H9 (cell line): ENCODE data around the gene ASB10. TPM values are rescaled to one million over a fixed set of nuclear protein-coding genes. Genes with fewer than 3 reads are reported as not detected.

Experiments used
- DNase-seq: peaks from one replicate; pipeline ENCODE4 v3.0.0-alpha.2; 2017
- H2AFZ ChIP-seq: one replicate; pipeline ENCODE4 v1.6.1; 2013; ENCODE audit warnings: mild to moderate bottlenecking, low read length, control low read depth, moderate library complexity
- H2AK5ac ChIP-seq: 2 replicates; pipeline ENCODE4 v1.6.1; 2013; ENCODE audit warnings: low read length, control low read depth, mixed read lengths; ENCODE audit not compliant: insufficient read length
- H2BK120ac ChIP-seq: one replicate; pipeline ENCODE4 v1.6.1; 2013; ENCODE audit warnings: low read depth, mild to moderate bottlenecking, low read length, control low read depth, inconsistent platforms; ENCODE audit not compliant: poor library complexity, severe bottlenecking
- H2BK12ac ChIP-seq: 2 replicates; pipeline ENCODE4 v1.6.1; 2013; ENCODE audit warnings: low read length, control low read depth, mixed read lengths, low read depth; ENCODE audit not compliant: insufficient read length
- H2BK15ac ChIP-seq: 2 replicates; pipeline ENCODE4 v1.6.1; 2013; ENCODE audit warnings: low read depth, low read length, control low read depth
- H2BK20ac ChIP-seq: one replicate; pipeline ENCODE4 v1.6.1; 2013; ENCODE audit warnings: low read depth, mild to moderate bottlenecking, low read length, control low read depth, inconsistent platforms; ENCODE audit not compliant: poor library complexity, severe bottlenecking
- H2BK5ac ChIP-seq: 2 replicates; pipeline ENCODE4 v1.6.1; 2013; ENCODE audit warnings: low read length, control low read depth, mixed read lengths; ENCODE audit not compliant: insufficient read length
- H3K14ac ChIP-seq: 2 replicates; pipeline ENCODE4 v1.6.1; 2013; ENCODE audit warnings: low read length, control low read depth; ENCODE audit not compliant: insufficient read depth
- H3K18ac ChIP-seq: 2 replicates; pipeline ENCODE4 v1.6.1; 2013; ENCODE audit warnings: low read depth, mild to moderate bottlenecking, mixed read lengths, low read length, control low read depth; ENCODE audit not compliant: insufficient read length
- H3K23ac ChIP-seq: 2 replicates; pipeline ENCODE4 v1.6.1; 2013; ENCODE audit warnings: low read length, control low read depth, mixed read lengths, low read depth; ENCODE audit not compliant: insufficient read length
- H3K23me2 ChIP-seq: 2 replicates; pipeline ENCODE4 v1.6.1; 2013; ENCODE audit warnings: low read depth, mild to moderate bottlenecking, mixed read lengths, low read length, control low read depth; ENCODE audit not compliant: insufficient read length, poor library complexity, severe bottlenecking
- H3K27ac ChIP-seq: 2 replicates; pipeline ENCODE4 v1.5.1; 2013; ENCODE audit warnings: low read length, control low read depth, mixed read lengths, low read depth; ENCODE audit not compliant: insufficient read length
- H3K27me3 ChIP-seq: 2 replicates; pipeline ENCODE4 v1.6.1; 2013; ENCODE audit warnings: low read length, control low read depth, inconsistent platforms; ENCODE audit not compliant: insufficient read depth
- H3K4ac ChIP-seq: 2 replicates; pipeline ENCODE4 v1.6.1; 2013; ENCODE audit warnings: low read depth, mild to moderate bottlenecking, control low read depth, inconsistent platforms, low read length, moderate library complexity
- H3K4me1 ChIP-seq: 2 replicates; pipeline ENCODE4 v1.6.1; 2013; ENCODE audit warnings: low read length, control low read depth, inconsistent platforms; ENCODE audit not compliant: insufficient read depth
- H3K4me2 ChIP-seq: 2 replicates; pipeline ENCODE4 v1.6.1; 2013; ENCODE audit warnings: low read length, control low read depth, mixed read lengths; ENCODE audit not compliant: insufficient read length, insufficient read depth
- H3K56ac ChIP-seq: 2 replicates; pipeline ENCODE4 v1.6.1; 2013; ENCODE audit warnings: low read depth, mild to moderate bottlenecking, mixed read lengths, low read length, control low read depth; ENCODE audit not compliant: insufficient read length
- H3K79me1 ChIP-seq: 2 replicates; pipeline ENCODE4 v1.6.1; 2013; ENCODE audit warnings: low read depth, mild to moderate bottlenecking, moderate library complexity, low read length, control low read depth, inconsistent platforms; ENCODE audit not compliant: insufficient read depth, poor library complexity, severe bottlenecking
- H3K79me2 ChIP-seq: 2 replicates; pipeline ENCODE4 v1.6.1; 2013; ENCODE audit warnings: low read length, control low read depth, inconsistent platforms; ENCODE audit not compliant: insufficient read depth
- H3K9ac ChIP-seq: 2 replicates; pipeline ENCODE4 v1.6.1; 2013; ENCODE audit warnings: low read length, control low read depth, mixed read lengths; ENCODE audit not compliant: insufficient read length; ENCODE audit errors: extremely low read depth
- H3K9me3 ChIP-seq: one replicate; pipeline ENCODE4 v1.6.1; 2013; ENCODE audit warnings: low read depth, low read length, inconsistent platforms; ENCODE audit not compliant: control insufficient read depth
- H3T11ph ChIP-seq: one replicate; pipeline ENCODE4 v1.6.1; 2013; ENCODE audit warnings: mild to moderate bottlenecking, low read length, control low read depth, inconsistent platforms
- H4K20me1 ChIP-seq: one replicate; pipeline ENCODE4 v1.6.1; 2013; ENCODE audit not compliant: control insufficient read depth, insufficient read length, insufficient read depth
- H4K5ac ChIP-seq: 2 replicates; pipeline ENCODE4 v1.6.1; 2013; ENCODE audit warnings: low read depth, mild to moderate bottlenecking, mixed read lengths, low read length, control low read depth; ENCODE audit not compliant: insufficient read length
- H4K8ac ChIP-seq: replicated peaks from 2 replicates; pipeline ENCODE4 v1.6.1; 2013; ENCODE audit warnings: low read length, control low read depth, mixed read lengths, low read depth; ENCODE audit not compliant: insufficient read length
- H4K91ac ChIP-seq: 2 replicates; pipeline ENCODE4 v1.6.1; 2013; ENCODE audit warnings: low read depth, mild to moderate bottlenecking, moderate library complexity, mixed read lengths, low read length, control low read depth; ENCODE audit not compliant: insufficient read length
- H3K27ac Mint-ChIP-seq, 3 experiments: 2 replicates in 2 of 3; 3 replicates in 1 of 3; pipeline ENCODE4 v1.8.0; 2020 to 2021; ENCODE audit warnings: mixed read lengths in 3 of 3, mild to moderate bottlenecking in 1 of 3, moderate library complexity in 1 of 3
- H3K27me3 Mint-ChIP-seq: 2 replicates; pipeline ENCODE4 v1.8.0; 2021; ENCODE audit warnings: low read depth, mild to moderate bottlenecking, moderate library complexity, mixed read lengths
- H3K36me3 Mint-ChIP-seq, 3 experiments: 2 replicates in 2 of 3; 3 replicates in 1 of 3; pipeline ENCODE4 v1.8.0; 2020 to 2021; ENCODE audit warnings: low read depth in 3 of 3, mixed read lengths in 3 of 3; ENCODE audit not compliant: insufficient read depth in 1 of 3
- H3K4me1 Mint-ChIP-seq, 2 experiments: 2 replicates each; pipeline ENCODE4 v1.8.0; 2020; ENCODE audit warnings: mixed read lengths in 2 of 2
- H3K4me3 Mint-ChIP-seq, 2 experiments: 2 replicates in 1 of 2; 3 replicates in 1 of 2; pipeline ENCODE4 v1.8.0; 2020 to 2021; ENCODE audit warnings: mild to moderate bottlenecking in 2 of 2, mixed read lengths in 2 of 2, moderate library complexity in 1 of 2
- H3K9me3 Mint-ChIP-seq, 2 experiments: 2 replicates in 1 of 2; 3 replicates in 1 of 2; pipeline ENCODE4 v1.8.0; 2020; ENCODE audit warnings: mild to moderate bottlenecking in 2 of 2, mixed read lengths in 2 of 2, moderate library complexity in 1 of 2
- CTCF ChIP-seq: fragments of 200-600 bp; sonication (generic); conservative IDR thresholded peaks from 3 replicates; pipeline ENCODE4 v1.8.0; 2021; ENCODE audit warnings: antibody characterized with exemption, mild to moderate bottlenecking
- WGBS: extraction: QIAGEN DNeasy Blood & Tissue Kit; methylation state at CpG from one replicate; pipeline ENCODE4 v1.1.7; 2013; ENCODE audit warnings: missing lambda C conversion rate, low lambda C conversion rate, mixed read lengths; ENCODE audit not compliant: insufficient read length; ENCODE audit errors: extremely low coverage; 5-methylcytosine and 5-hydroxymethylcytosine counted together
- total RNA-seq: library from RNA; stranded (reverse); gene quantifications from 2 replicates; pipeline ENCODE4 v1.2.1, GENCODE V29; 2021

Gene ASB10
- total RNA-seq, 1 experiment from 2014 or later, result not detected

- no peaks in the 10 kb centered on the region for H3K79me1 ChIP-seq
- H2BK20ac ChIP-seq, result no peak overlapping the region
- H2BK120ac ChIP-seq, result no peak overlapping the region
- no peaks in the 10 kb centered on the region for H3K23me2 ChIP-seq
- H3K9me3 ChIP-seq, result no peaks in the 10 kb centered on the region
- no peak overlapping the region for H3T11ph ChIP-seq
- H2AFZ ChIP-seq, result no peak overlapping the region
- H4K20me1 ChIP-seq, result no peaks in the 10 kb centered on the region
- no peak overlapping the region for H4K91ac ChIP-seq
- no peak overlapping the region for H4K8ac ChIP-seq
- Mint-ChIP-seq H3K4me3 (no peak overlapping the region), H3K27ac (no peak overlapping the region), H3K27me3 (peaks cover 27% of the 10 kb centered on the region), H3K36me3 (no peaks in the 10 kb centered on the region), H3K4me1 (no peaks in the 10 kb centered on the region), H3K9me3 (no peaks in the 10 kb centered on the region)
- no peak for TF ChIP-seq CTCF
- no peak overlapping the region for H2AK5ac ChIP-seq
- H3K9ac ChIP-seq, result no peak overlapping the region
- no peak overlapping the region for H4K5ac ChIP-seq
- no peaks in the 10 kb centered on the region; the same call in 1 of the 2 replicates for H3K27me3 ChIP-seq
- H2BK5ac ChIP-seq, result no peak overlapping the region
- no peaks in the 10 kb centered on the region for H3K79me2 ChIP-seq
- WGBS, result no CpG with 5 or more reads among the region's 14 CpGs
- H3K23ac ChIP-seq, result no peak overlapping the region
- H3K4ac ChIP-seq, result no peak overlapping the region
- no peak for DNase-seq
- H3K14ac ChIP-seq, result no peak overlapping the region; the same call in 1 of the 2 replicates
- no peak overlapping the region for H3K18ac ChIP-seq
- H3K4me1 ChIP-seq, result no peaks in the 10 kb centered on the region; the same call in 1 of the 2 replicates
- no peak overlapping the region for H3K56ac ChIP-seq
- no peak overlapping the region for H3K27ac ChIP-seq
- H3K4me2 ChIP-seq, result no peak overlapping the region
- no peak overlapping the region for H2BK15ac ChIP-seq
- H2BK12ac ChIP-seq, result no peak overlapping the region
Observed at GRCh38 chr7:151193203-151193978, 6.3 kb upstream of the ASB10 start.
